MCF 10A (cell line): ENCODE data around the gene PROX1. TPM values are rescaled to one million over a fixed set of nuclear protein-coding genes. Genes with fewer than 3 reads are reported as not detected.

Experiments used
- BruUV-seq: library from RNA; stranded (reverse); fragments of 400-500 nt; replicated peaks from 2 replicates; lab custom pipeline; 2021; lab: Mats Ljungman, UMichigan
- CTCF ChIA-PET: fragments of 300-600 bp; sonication (Branson Sonifier 250); formaldehyde crosslinking; extraction: SDS; loops from one replicate; lab custom pipeline; 2021; ENCODE audit warnings: antibody characterized with exemption, inconsistent platforms; lab: Yijun Ruan, JAX
- POLR2A ChIA-PET: fragments of 300-600, 350-650 bp; sonication (Branson Sonifier 250); formaldehyde crosslinking; extraction: SDS; loops from one replicate; lab custom pipeline; 2020; ENCODE audit warnings: antibody characterized with exemption, inconsistent platforms; lab: Yijun Ruan, JAX
- DNase-seq: peaks from one replicate; pipeline ENCODE4 v3.0.0-alpha.2; 2018; ENCODE audit not compliant: unreplicated experiment
- H3K27ac Mint-ChIP-seq: one replicate; pipeline ENCODE4 v1.8.0; 2022; ENCODE audit warnings: mild to moderate bottlenecking, low read depth, mixed read lengths; ENCODE audit not compliant: unreplicated experiment
- H3K27me3 Mint-ChIP-seq: one replicate; pipeline ENCODE4 v1.8.0; 2022; ENCODE audit warnings: mixed read lengths; ENCODE audit not compliant: insufficient read depth, unreplicated experiment
- H3K36me3 Mint-ChIP-seq: one replicate; pipeline ENCODE4 v1.8.0; 2022; ENCODE audit warnings: mild to moderate bottlenecking, moderate library complexity, mixed read lengths; ENCODE audit not compliant: insufficient read depth, unreplicated experiment
- H3K4me1 Mint-ChIP-seq: one replicate; pipeline ENCODE4 v1.8.0; 2022; ENCODE audit warnings: mixed read lengths; ENCODE audit not compliant: insufficient read depth, unreplicated experiment
- H3K4me3 Mint-ChIP-seq: one replicate; pipeline ENCODE4 v1.8.0; 2022; ENCODE audit warnings: mild to moderate bottlenecking, moderate library complexity, mixed read lengths; ENCODE audit not compliant: unreplicated experiment
- H3K9me3 Mint-ChIP-seq: one replicate; pipeline ENCODE4 v1.8.0; 2022; ENCODE audit warnings: mixed read lengths; ENCODE audit not compliant: unreplicated experiment
- CTCF ChIP-seq: fragments of 200-600 bp; IDR thresholded peaks from one replicate; pipeline ENCODE4 v1.8.0; 2022; ENCODE audit warnings: antibody characterized with exemption, mild to moderate bottlenecking; ENCODE audit not compliant: unreplicated experiment
- intact Hi-C: fragments of 100-400 bp; cut with micrococcal nuclease; formaldehyde crosslinking; loops from 2 replicates; pipeline ENCODE4 v1.14.1; 2022
- total RNA-seq: library from RNA; stranded (reverse); gene quantifications from 2 replicates; pipeline ENCODE4 v1.2.3, GENCODE V29; 2022

Gene PROX1
- total RNA-seq, 1 experiment from 2014 or later, result 0.61 TPM

GRCh38 chr1:213962508-213962907 is 25.3 kb upstream of the PROX1 start:
- Mint-ChIP-seq H3K4me3 (no peak overlapping the region), H3K27ac (no peak overlapping the region), H3K9me3 (peaks cover 8% of the 10 kb centered on the region), H3K4me1 (no peaks in the 10 kb centered on the region), H3K36me3 (no peaks in the 10 kb centered on the region), H3K27me3 (peaks cover 97% of the 10 kb centered on the region)
- ChIA-PET CTCF (interaction anchor here (0.7 to 1.7 kb wide), 2 partner anchors 19 to 185 kb away, joined by 3 to 4 read pairs; no protein-coding TSS in a partner anchor), POLR2A (no interaction called here)
- no peak for TF ChIP-seq CTCF
- no peak for DNase-seq
- BruUV-seq, result no TSS peak
- intact Hi-C loops, result no loop called here

- no peak for TF ChIP-seq CTCF
- ChIA-PET CTCF (no interaction called here), POLR2A (interaction anchor here (0.5 kb wide), 1 partner anchor 154 kb away, joined by 3 read pairs; no protein-coding TSS in a partner anchor)
- H3K4me3 Mint-ChIP-seq, result no peak overlapping the region
- intact Hi-C loops, result no loop called here
- H3K4me1 Mint-ChIP-seq, result no peaks in the 10 kb centered on the region
- BruUV-seq, result no TSS peak
- peaks cover 94% of the 10 kb centered on the region for H3K27me3 Mint-ChIP-seq
- no peak overlapping the region for H3K27ac Mint-ChIP-seq
- no peaks in the 10 kb centered on the region for H3K36me3 Mint-ChIP-seq
- peaks cover 8% of the 10 kb centered on the region for H3K9me3 Mint-ChIP-seq
- no peak for DNase-seq
Observed at GRCh38 chr1:213966122-213966521, 21.7 kb upstream of the PROX1 start.

GRCh38 chr1:213968146-213968825 is 19.5 kb upstream of the PROX1 start:
- CTCF ChIA-PET, result interaction anchor here (0.6 to 1.6 kb wide), 3 partner anchors 10 to 694 kb away, joined by 3 to 5 read pairs (median 4); no protein-coding TSS in a partner anchor
- Mint-ChIP-seq H3K9me3 (no peaks in the 10 kb centered on the region), H3K36me3 (no peaks in the 10 kb centered on the region), H3K27ac (no peak overlapping the region), H3K4me1 (peaks cover 6% of the 10 kb centered on the region), H3K27me3 (peaks cover 84% of the 10 kb centered on the region), H3K4me3 (no peak overlapping the region)
- intact Hi-C loops, result no loop called here
- no peak for TF ChIP-seq CTCF
- no peak for DNase-seq
- BruUV-seq, result no TSS peak
- POLR2A ChIA-PET, result interaction anchor here (0.8 kb wide), 1 partner anchor 21 kb away, joined by 4 read pairs; no protein-coding TSS in a partner anchor

GRCh38 chr1:213969958-213970555 is 17.7 kb upstream of the PROX1 start:
- no peak overlapping the region for H3K4me3 Mint-ChIP-seq
- BruUV-seq, result no TSS peak
- intact Hi-C loops, result no loop called here
- H3K27me3 Mint-ChIP-seq, result peaks cover 67% of the 10 kb centered on the region
- H3K27ac Mint-ChIP-seq, result no peak overlapping the region
- no peaks in the 10 kb centered on the region for H3K9me3 Mint-ChIP-seq
- H3K4me1 Mint-ChIP-seq, result peaks cover 6% of the 10 kb centered on the region
- no peak for TF ChIP-seq CTCF
- ChIA-PET CTCF (interaction anchor here (0.7 kb wide), 2 partner anchors 26 to 185 kb away, joined by 4 to 7 read pairs; no protein-coding TSS in a partner anchor), POLR2A (no interaction called here)
- DNase-seq, result no peak
- no peaks in the 10 kb centered on the region for H3K36me3 Mint-ChIP-seq
